ENCODE results near the gene IP6K1. TPM values are rescaled to one million over a fixed set of nuclear protein-coding genes. Genes with fewer than 3 reads are reported as not detected.

The IP6K1 gene
- total and polyA plus RNA-seq, 10 of the 15 experiments (the other 5 are each of a cell fraction or from before 2014, with no cell fraction given), result 1.3 to 30.6 (median 18.2) TPM

DNA sequence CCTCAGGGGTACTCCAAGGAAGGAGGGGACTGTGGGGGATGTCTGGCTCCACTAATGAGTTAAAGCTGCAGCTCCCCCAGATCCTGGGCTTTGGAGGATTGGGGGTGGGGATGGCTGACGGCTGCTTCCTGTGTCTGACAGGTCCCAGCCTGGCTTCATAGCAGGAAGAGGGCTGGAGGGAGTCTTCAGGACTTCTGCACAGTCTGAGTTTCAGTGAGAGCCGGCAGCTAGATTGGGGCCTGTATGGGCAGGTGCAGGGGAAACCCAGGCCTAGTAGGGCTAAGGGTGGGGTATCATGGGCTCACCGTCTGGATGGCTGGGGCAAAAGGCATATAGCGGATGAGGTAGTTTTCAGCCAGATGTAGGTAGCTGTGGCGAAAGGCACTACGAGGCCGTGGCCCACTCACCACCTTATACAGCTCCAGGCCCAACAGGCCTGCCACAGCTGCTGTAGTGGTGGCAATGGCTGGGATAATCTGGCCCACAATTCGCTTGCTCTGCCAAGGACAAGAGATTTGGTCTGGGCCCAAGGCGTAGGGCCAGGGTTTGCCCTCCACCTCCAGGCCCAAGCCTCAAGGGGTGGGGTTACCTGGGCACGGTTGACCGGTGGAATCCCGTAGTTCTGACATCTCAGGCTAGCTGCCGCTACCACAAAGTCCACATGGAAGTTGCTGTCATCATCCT is 21.2 kb upstream of the IP6K1 start (continued):
- TF ChIP-seq, protein P1, sequence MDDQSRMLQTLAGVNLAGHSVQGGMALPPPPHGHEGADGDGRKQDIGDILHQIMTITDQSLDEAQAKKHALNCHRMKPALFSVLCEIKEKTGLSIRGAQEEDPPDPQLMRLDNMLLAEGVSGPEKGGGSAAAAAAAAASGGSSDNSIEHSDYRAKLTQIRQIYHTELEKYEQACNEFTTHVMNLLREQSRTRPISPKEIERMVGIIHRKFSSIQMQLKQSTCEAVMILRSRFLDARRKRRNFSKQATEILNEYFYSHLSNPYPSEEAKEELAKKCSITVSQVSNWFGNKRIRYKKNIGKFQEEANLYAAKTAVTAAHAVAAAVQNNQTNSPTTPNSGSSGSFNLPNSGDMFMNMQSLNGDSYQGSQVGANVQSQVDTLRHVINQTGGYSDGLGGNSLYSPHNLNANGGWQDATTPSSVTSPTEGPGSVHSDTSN (IDR thresholded peaks at IDR 0.05; ENCODE audit: insufficient replicate concordance, low read depth, low read length), result peak; percentile 33
- TF ChIP-seq CREM (IDR thresholded peaks at IDR 0.05; ENCODE audit: low read depth), result no peak

DNA sequence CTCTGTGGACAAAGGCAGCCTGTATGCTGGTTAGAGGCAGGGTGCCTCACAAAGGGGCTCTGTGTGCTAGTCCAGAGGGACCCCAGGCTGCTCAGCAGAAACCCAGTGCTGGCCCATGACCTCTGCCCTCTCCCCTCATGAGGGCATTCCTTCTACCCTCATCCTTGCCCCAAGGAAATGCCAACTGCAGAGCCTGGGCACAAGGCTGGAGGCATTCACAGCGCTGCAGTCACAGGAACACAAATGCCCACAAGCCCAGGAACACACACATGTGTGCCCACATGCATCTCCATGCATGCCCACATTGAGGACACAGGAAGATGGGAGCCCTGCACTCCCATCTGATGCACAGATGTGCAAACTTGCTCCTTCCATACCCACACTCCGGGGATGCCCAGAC is 20.5 kb upstream of the IP6K1 start:
- Histone ChIP-seq H3K9me3 (replicated peaks; ENCODE audit: control insufficient read depth, insufficient read depth, low read length) (no peaks in the 10 kb centered on the region), H3K4me2 (ENCODE audit: control insufficient read depth, insufficient read depth) (peak overlapping the region; percentile 89), H3K27me3 (replicated peaks in 1 of 2; ENCODE audit: control insufficient read depth in 2 of 2, insufficient read depth in 2 of 2, low read length in 1 of 2) (no peaks in the 10 kb centered on the region; a peak in 1 of 4 replicates), H3K79me2 (ENCODE audit: control insufficient read depth, insufficient read depth, low read length) (no peaks in the 10 kb centered on the region; the same call in 1 of the 2 replicates), H4K20me1 (ENCODE audit: control insufficient read depth, insufficient read depth) (no peaks in the 10 kb centered on the region), H3K27ac (ENCODE audit: control insufficient read depth, insufficient read depth) (peak overlapping the region; percentile 80), H2AFZ (ENCODE audit: control insufficient read depth, low read depth, low read length) (no peak overlapping the region), H3K9ac (ENCODE audit: control insufficient read depth, insufficient read depth, low read length) (peak overlapping the region; percentile 57), H3K4me1 (ENCODE audit: control insufficient read depth, insufficient read depth, low read length) (peaks cover 43% of the 10 kb centered on the region), H3K4me3 (peak overlapping the region; percentile 62; the same call in 1 of the 2 replicates), H3K36me3 (ENCODE audit: control insufficient read depth in 2 of 2, insufficient read depth in 2 of 2, low read length in 1 of 2) (peaks cover 0 to 4% of the 10 kb centered on the region in 2 experiments; a peak in 3 of 4 replicates)
- BruUV-seq (replicated peaks), result no TSS peak
- no peak for DNase-seq (ENCODE audit: low read depth, low spot score)
- whole genome bisulfite sequencing (ENCODE audit: insufficient coverage, insufficient replicate concordance, low lambda C conversion rate, missing lambda C conversion rate), result 29% methylated on average over 2 of the region's 2 CpGs
- ChIA-PET CTCF (interaction anchor here (0.9 to 12.0 kb wide), 4 partner anchors 10 to 99 kb away, joined by 3 to 327 read pairs (median 51); partner anchors contain the start of gene UBA7), POLR2A (interaction anchor here (1.0 to 2.1 kb wide), 4 partner anchors 14 to 910 kb away, joined by 3 to 7 read pairs (median 4); no protein-coding TSS in a partner anchor), RAD21 (ENCODE audit: unreplicated experiment) (interaction anchor here (0.7 to 8.0 kb wide), 5 partner anchors 20 to 267 kb away, joined by 3 to 182 read pairs (median 5); partner anchors contain the start of gene MON1A), SMC1A (ENCODE audit: uncharacterized antibody, unreplicated experiment) (interaction anchor here (0.7 to 9.4 kb wide), 7 partner anchors 20 to 93 kb away, joined by 3 to 146 read pairs (median 3); partner anchors contain the start of gene IP6K1)
- in situ Hi-C loops (cut with MboI), result no loop called here
- TF ChIP-seq SUPT20H (IDR thresholded peaks at IDR 0.05; ENCODE audit: borderline replicate concordance, control insufficient read depth, low read depth, low read length) (no peak), SREBF1 (IDR thresholded peaks at IDR 0.05; ENCODE audit: low read length) (no peak), ETV6 (conservative IDR thresholded peaks at IDR 0.05 in 1 of 2, IDR thresholded peaks at IDR 0.05 in 1 of 2; ENCODE audit: borderline replicate concordance in 1 of 2, low read depth in 1 of 2) (no peak), SMAD5 (IDR thresholded peaks at IDR 0.05; ENCODE audit: low read depth) (0 out of 2 replicates have a peak, but pooled peaks have one; percentile 4)
- ATAC-seq, result no peak
- intact Hi-C loops (cut with micrococcal nuclease; ENCODE audit: unreplicated experiment), result no loop called here
- FAIRE-seq, result peak; percentile 72
